ENCODE results near the gene SLCO6A1.

The SLCO6A1 gene

DNA sequence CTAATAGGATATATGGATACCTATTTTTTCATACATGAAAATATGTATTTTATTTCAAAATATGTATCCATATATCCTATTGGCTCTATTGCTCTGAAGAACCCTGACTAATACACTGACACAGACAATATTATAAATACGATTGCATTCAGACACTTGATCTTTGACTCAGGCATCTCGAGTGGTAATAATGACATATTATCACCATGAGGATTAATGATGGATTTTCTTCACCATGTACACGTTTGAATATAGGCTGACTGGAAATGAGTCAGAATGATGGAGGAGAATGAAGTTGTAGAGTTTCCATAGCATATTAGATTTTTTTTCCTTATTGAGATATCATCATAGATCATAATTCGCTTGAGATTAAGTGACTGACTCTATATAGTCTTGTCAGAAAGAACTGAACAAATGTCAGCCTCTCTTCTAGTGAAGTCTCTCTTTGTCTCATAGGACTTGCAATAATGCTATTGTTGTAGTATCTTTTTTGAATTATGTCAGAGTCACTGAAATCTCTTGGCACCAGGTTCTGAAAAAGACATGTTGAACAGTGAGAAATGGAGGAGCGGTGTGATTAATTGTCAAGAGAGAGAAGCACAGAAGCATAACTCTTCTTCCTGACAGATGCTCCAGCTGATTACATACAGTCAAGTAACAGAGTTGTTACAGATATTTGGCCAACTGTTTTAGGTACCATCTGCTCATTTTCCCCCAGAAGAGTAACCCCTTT lies 41.4 kb upstream of the SLCO6A1 start:
- TF ChIP-seq, protein P1, sequence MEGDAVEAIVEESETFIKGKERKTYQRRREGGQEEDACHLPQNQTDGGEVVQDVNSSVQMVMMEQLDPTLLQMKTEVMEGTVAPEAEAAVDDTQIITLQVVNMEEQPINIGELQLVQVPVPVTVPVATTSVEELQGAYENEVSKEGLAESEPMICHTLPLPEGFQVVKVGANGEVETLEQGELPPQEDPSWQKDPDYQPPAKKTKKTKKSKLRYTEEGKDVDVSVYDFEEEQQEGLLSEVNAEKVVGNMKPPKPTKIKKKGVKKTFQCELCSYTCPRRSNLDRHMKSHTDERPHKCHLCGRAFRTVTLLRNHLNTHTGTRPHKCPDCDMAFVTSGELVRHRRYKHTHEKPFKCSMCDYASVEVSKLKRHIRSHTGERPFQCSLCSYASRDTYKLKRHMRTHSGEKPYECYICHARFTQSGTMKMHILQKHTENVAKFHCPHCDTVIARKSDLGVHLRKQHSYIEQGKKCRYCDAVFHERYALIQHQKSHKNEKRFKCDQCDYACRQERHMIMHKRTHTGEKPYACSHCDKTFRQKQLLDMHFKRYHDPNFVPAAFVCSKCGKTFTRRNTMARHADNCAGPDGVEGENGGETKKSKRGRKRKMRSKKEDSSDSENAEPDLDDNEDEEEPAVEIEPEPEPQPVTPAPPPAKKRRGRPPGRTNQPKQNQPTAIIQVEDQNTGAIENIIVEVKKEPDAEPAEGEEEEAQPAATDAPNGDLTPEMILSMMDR (IDR thresholded peaks at IDR 0.05) = no peak
- Histone ChIP-seq H3K27me3 (no peaks in the 10 kb centered on the region), H3K27ac (no peak overlapping the region), H3K4me3 (ENCODE audit: low read depth in 1 of 2, low read length in 1 of 2) (no peak overlapping the region), H3K36me3 (no peaks in the 10 kb centered on the region), H3K4me1 (ENCODE audit: control insufficient read depth in 1 of 2, insufficient read depth in 1 of 2, low read depth in 1 of 2, low read length in 1 of 2) (no peaks in the 10 kb centered on the region), H3K9me3 (no peaks in the 10 kb centered on the region)

DNA sequence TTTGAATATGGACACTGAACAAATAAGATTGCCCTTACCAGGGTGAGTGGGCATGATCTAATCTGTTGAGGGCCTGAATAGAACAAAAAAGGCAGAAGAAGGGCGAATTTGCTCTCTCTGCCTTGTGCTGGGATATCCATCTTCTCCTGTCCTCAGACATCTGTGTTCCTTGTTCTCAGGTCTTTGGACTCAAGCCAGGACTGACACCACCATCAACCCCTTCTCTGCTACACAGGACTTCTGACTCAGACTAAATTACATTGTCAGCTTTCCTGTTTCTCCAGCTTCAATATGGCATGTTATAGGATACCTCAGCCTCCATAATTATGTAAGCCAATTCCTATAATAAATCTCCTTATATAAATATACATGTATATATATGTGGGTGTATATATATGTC lies 40.8 kb upstream of the SLCO6A1 start:
- Histone ChIP-seq H3K4me1 (ENCODE audit: control insufficient read depth in 1 of 2, insufficient read depth in 1 of 2, low read depth in 1 of 2, low read length in 1 of 2) (no peaks in the 10 kb centered on the region), H3K9me3 (no peaks in the 10 kb centered on the region), H3K27me3 (no peaks in the 10 kb centered on the region), H3K4me3 (ENCODE audit: low read depth in 1 of 2, low read length in 1 of 2) (no peak overlapping the region), H3K36me3 (no peaks in the 10 kb centered on the region), H3K27ac (no peak overlapping the region)
- TF ChIP-seq, protein P1 (IDR thresholded peaks at IDR 0.05) = no peak

DNA sequence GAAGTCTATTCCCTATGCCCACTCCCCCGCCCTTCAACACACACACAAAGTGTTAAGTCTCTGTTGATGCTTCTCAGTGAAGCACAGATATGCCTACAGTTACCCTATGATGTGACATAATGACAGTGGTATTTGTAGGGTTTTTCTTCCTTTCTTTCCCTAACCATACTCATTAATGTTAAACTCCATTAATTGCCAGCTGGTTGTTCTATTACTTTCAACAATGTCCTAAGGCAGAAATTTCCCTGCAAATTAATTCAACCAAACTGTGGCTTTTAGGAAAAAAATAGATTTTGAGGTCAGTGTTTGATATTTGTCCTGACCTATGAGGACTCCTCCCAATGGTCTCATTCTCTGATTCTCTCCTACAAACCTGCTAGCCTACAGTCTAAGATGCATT lies 38.2 kb upstream of the SLCO6A1 start:
- Histone ChIP-seq H3K4me1 (ENCODE audit: control insufficient read depth in 1 of 2, insufficient read depth in 1 of 2, low read depth in 1 of 2, low read length in 1 of 2) (peaks cover 2 to 4% of the 10 kb centered on the region in 2 experiments), H3K27me3 (no peaks in the 10 kb centered on the region), H3K36me3 (no peaks in the 10 kb centered on the region), H3K9me3 (no peaks in the 10 kb centered on the region), H3K4me3 (ENCODE audit: low read depth in 1 of 2, low read length in 1 of 2) (no peak overlapping the region), H3K27ac (no peak overlapping the region)
- TF ChIP-seq, protein P1 (IDR thresholded peaks at IDR 0.05) = no peak

DNA sequence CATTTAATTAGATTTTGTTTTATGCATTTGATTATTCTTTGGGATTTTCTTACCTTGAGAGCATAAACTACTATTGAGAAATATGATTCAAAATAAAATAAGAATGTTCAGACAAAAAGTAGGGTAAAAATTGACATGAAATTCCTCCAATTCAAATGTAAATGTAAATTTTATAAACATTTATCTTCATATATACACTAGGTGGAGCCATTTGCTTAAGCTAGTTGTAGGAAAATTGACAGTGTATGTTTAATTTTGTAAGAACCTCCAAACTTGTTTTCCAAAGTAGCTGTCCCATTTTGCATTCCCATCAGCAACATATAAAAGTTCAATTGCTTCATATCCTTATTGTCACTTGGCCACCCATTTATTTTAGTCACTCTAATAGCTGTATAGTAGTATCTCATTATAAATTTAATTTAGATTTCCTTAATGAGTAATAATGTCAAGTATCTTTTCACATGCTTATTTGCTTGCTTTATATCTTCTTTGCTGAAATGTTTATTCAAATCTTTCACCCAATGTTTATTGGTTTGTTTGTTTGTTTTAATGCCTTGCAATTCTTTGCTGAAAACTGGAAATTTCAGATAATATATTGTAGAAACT lies 37.6 kb upstream of the SLCO6A1 start:
- Histone ChIP-seq H3K27ac (no peak overlapping the region), H3K27me3 (no peaks in the 10 kb centered on the region), H3K4me1 (ENCODE audit: control insufficient read depth in 1 of 2, insufficient read depth in 1 of 2, low read depth in 1 of 2, low read length in 1 of 2) (peaks cover 8 to 10% of the 10 kb centered on the region in 2 experiments), H3K9me3 (no peaks in the 10 kb centered on the region), H3K4me3 (ENCODE audit: low read depth in 1 of 2, low read length in 1 of 2) (no peak overlapping the region), H3K36me3 (no peaks in the 10 kb centered on the region)
- TF ChIP-seq, protein P1 (IDR thresholded peaks at IDR 0.05) = no peak

DNA sequence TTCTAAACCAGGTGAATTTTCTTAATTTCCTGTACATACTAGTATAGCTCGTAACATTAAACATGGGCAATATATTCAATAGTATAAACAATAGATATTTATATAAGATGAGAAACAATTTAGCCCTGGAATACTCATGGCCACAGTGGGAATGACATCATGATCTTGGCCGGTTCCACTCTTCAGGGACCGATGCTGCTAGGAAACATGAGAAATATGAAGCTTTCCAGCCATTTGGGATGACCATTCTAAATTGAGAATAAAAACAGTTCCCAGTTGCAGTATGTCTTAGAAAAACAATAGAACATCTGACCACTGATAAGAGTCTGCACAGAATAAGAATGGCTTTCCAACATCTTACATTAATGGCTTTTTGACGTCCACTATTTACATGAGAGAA lies 33.3 kb upstream of the SLCO6A1 start:
- TF ChIP-seq, protein P1 (IDR thresholded peaks at IDR 0.05) = no peak
- no peaks in the 10 kb centered on the region for H3K36me3 ChIP-seq
- H3K4me1 ChIP-seq (ENCODE audit: control insufficient read depth in 1 of 2, insufficient read depth in 1 of 2, low read depth in 1 of 2, low read length in 1 of 2) = peaks cover 19 to 21% of the 10 kb centered on the region in 2 experiments
- H3K9me3 ChIP-seq = no peaks in the 10 kb centered on the region
- H3K27ac ChIP-seq = peak overlapping the region; percentile 62
- H3K4me3 ChIP-seq (ENCODE audit: low read depth in 1 of 2, low read length in 1 of 2) = no peak overlapping the region
- H3K27me3 ChIP-seq = no peaks in the 10 kb centered on the region

Data from neutrophil (primary cell).